H1 (cell line): ENCODE measurements around the gene FHDC1. TPM values are rescaled to one million over a fixed set of nuclear protein-coding genes. Genes with fewer than 3 reads are reported as not detected.

ENCODE experiments used
- CTCF ChIA-PET: fragments of 300-600 bp; sonication (Branson Sonifier 250); formaldehyde crosslinking; loops from one replicate; lab custom pipeline; 2021; ENCODE audit not compliant: partially characterized antibody; lab: Charles Lee
- POLR2A ChIA-PET: fragments of 300-600 bp; sonication (Branson Sonifier 250); formaldehyde crosslinking; loops from one replicate; lab custom pipeline; 2021; ENCODE audit warnings: inconsistent platforms; ENCODE audit not compliant: partially characterized antibody; lab: Charles Lee
- DNase-seq, 2 experiments: peaks; one replicate each; pipeline versions ENCODE4 v3.0.0 to v3.0.0-alpha.2; 2010 to 2022; ENCODE audit warnings: low spot score in 2 of 2, low read depth in 1 of 2, mixed read lengths in 1 of 2
- FAIRE-seq: peaks from 2 replicates; lab custom pipeline; 2011; peaks lifted over from hg19 to GRCh38; lab: Jason Lieb, UNC
- H2AFZ ChIP-seq: 2 replicates; pipeline ENCODE4 v1.8.1; 2012; ENCODE audit warnings: low read length, inconsistent platforms
- H2AK5ac ChIP-seq: 2 replicates; pipeline ENCODE4 v1.6.1; 2013; ENCODE audit warnings: low read depth, low read length
- H2BK120ac ChIP-seq: replicated peaks from 2 replicates; pipeline ENCODE3; 2013; ENCODE audit warnings: low read depth, low read length, inconsistent platforms
- H2BK12ac ChIP-seq: 2 replicates; pipeline ENCODE4 v1.6.1; 2013; ENCODE audit warnings: low read depth, low read length
- H2BK15ac ChIP-seq: 2 replicates; pipeline ENCODE4 v1.6.1; 2013; ENCODE audit warnings: low read length
- H2BK20ac ChIP-seq: 2 replicates; pipeline ENCODE4 v1.6.1; 2013; ENCODE audit warnings: low read length
- H2BK5ac ChIP-seq: 2 replicates; pipeline ENCODE4 v1.6.1; 2013; ENCODE audit warnings: low read depth, low read length
- H3K14ac ChIP-seq: 2 replicates; pipeline ENCODE4 v1.6.1; 2013; ENCODE audit warnings: inconsistent platforms; ENCODE audit not compliant: insufficient read length
- H3K18ac ChIP-seq: 2 replicates; pipeline ENCODE4 v1.6.1; 2013; ENCODE audit warnings: low read length; ENCODE audit errors: extremely low read depth
- H3K23ac ChIP-seq: 2 replicates; pipeline ENCODE4 v1.6.1; 2013; ENCODE audit warnings: inconsistent platforms; ENCODE audit not compliant: insufficient read length
- H3K23me2 ChIP-seq: 2 replicates; pipeline ENCODE4 v1.6.1; 2013; ENCODE audit warnings: low read depth, low read length
- H3K27ac ChIP-seq: 2 replicates; pipeline ENCODE4 v1.6.1; 2011; ENCODE audit warnings: low read depth, low read length, inconsistent platforms
- H3K27me3 ChIP-seq, 4 experiments: replicated peaks in 1 of 4; 1 replicate in 1 of 4; 2 replicates in 3 of 4; pipeline versions ENCODE4 v1.6.1 to v1.8.1; 2011 to 2013; ENCODE audit warnings: low read length in 3 of 4, mild to moderate bottlenecking in 3 of 4, inconsistent platforms in 2 of 4, mixed read lengths in 2 of 4, moderate library complexity in 1 of 4; ENCODE audit not compliant: control insufficient read depth in 3 of 4, insufficient read depth in 3 of 4; ENCODE audit errors: extremely low read depth in 1 of 4
- H3K36me3 ChIP-seq, 4 experiments: 2 replicates each; pipeline versions ENCODE4 v1.6.1 to v1.8.1; 2011 to 2013; ENCODE audit warnings: mild to moderate bottlenecking in 4 of 4, low read length in 3 of 4, moderate library complexity in 2 of 4, control low read depth in 1 of 4, inconsistent platforms in 1 of 4; ENCODE audit not compliant: insufficient read depth in 4 of 4, control insufficient read depth in 2 of 4
- H3K4ac ChIP-seq: replicated peaks from 2 replicates; pipeline ENCODE3; 2013; ENCODE audit warnings: low read length, low read depth, mixed read lengths, inconsistent platforms; ENCODE audit not compliant: insufficient read length
- H3K4me1 ChIP-seq, 4 experiments: replicated peaks in 1 of 4; 1 replicate in 1 of 4; 2 replicates in 3 of 4; pipeline versions ENCODE4 v1.6.1 to v1.8.1; 2011 to 2013; ENCODE audit warnings: low read length in 3 of 4, inconsistent platforms in 2 of 4, mixed read lengths in 1 of 4; ENCODE audit not compliant: insufficient read depth in 4 of 4, control insufficient read depth in 3 of 4
- H3K4me2 ChIP-seq, 2 experiments: 2 replicates each; pipeline versions ENCODE4 v1.6.1 to v1.8.1; 2011 to 2013; ENCODE audit warnings: low read depth in 2 of 2, low read length in 2 of 2, control low read depth in 1 of 2, inconsistent platforms in 1 of 2, mild to moderate bottlenecking in 1 of 2; ENCODE audit not compliant: insufficient read depth in 1 of 2
- H3K4me3 ChIP-seq, 4 experiments: fragments of 200-600, 300-600 bp in 1 of 4; sonication (generic), shearing (Covaris generic), sonication (Bioruptor Twin) in 1 of 4; 2 replicates each; pipeline versions ENCODE4 v1.5.1 to v1.8.1; 2011 to 2016; ENCODE audit warnings: low read length in 4 of 4, low read depth in 3 of 4, control low read depth in 2 of 4, inconsistent platforms in 2 of 4, mild to moderate bottlenecking in 2 of 4, mixed read lengths in 1 of 4, moderate library complexity in 1 of 4; ENCODE audit not compliant: insufficient read depth in 2 of 4; ENCODE audit errors: extremely low read depth in 1 of 4
- H3K56ac ChIP-seq: replicated peaks from 2 replicates; pipeline ENCODE3; 2013; ENCODE audit warnings: low read depth, mild to moderate bottlenecking, mixed read lengths, low read length, inconsistent platforms; ENCODE audit not compliant: insufficient read length
- H3K79me1 ChIP-seq: 2 replicates; pipeline ENCODE4 v1.6.1; 2013; ENCODE audit warnings: low read depth, low read length, control low read depth
- H3K79me2 ChIP-seq, 2 experiments: 2 replicates each; pipeline versions ENCODE4 v1.6.1 to v1.8.1; 2012 to 2013; ENCODE audit warnings: low read length in 2 of 2, mild to moderate bottlenecking in 2 of 2, inconsistent platforms in 1 of 2; ENCODE audit not compliant: insufficient read depth in 2 of 2, control insufficient read depth in 1 of 2
- H3K9ac ChIP-seq, 4 experiments: replicated peaks in 1 of 4; 1 replicate in 1 of 4; 2 replicates in 3 of 4; pipeline versions ENCODE4 v1.6.1 to v1.8.1; 2011 to 2013; ENCODE audit warnings: low read depth in 3 of 4, low read length in 3 of 4, control low read depth in 2 of 4, mild to moderate bottlenecking in 2 of 4, moderate library complexity in 2 of 4, inconsistent platforms in 1 of 4; ENCODE audit errors: extremely low read depth in 1 of 4
- H3K9me3 ChIP-seq, 2 experiments: 2 replicates each; pipeline versions ENCODE4 v1.6.1 to v1.8.1; 2012 to 2013; ENCODE audit warnings: mild to moderate bottlenecking in 2 of 2, moderate library complexity in 2 of 2, control low read depth in 1 of 2, inconsistent platforms in 1 of 2, low read depth in 1 of 2, low read length in 1 of 2, mixed read lengths in 1 of 2; ENCODE audit not compliant: insufficient read depth in 2 of 2
- H4K20me1 ChIP-seq, 2 experiments: replicated peaks in 1 of 2; 2 replicates each; pipeline versions ENCODE3 to v1.8.1; 2011 to 2013; ENCODE audit warnings: inconsistent platforms in 2 of 2, low read length in 2 of 2, mild to moderate bottlenecking in 1 of 2; ENCODE audit not compliant: insufficient read depth in 2 of 2, control insufficient read depth in 1 of 2
- H4K5ac ChIP-seq: 2 replicates; pipeline ENCODE4 v1.6.1; 2013; ENCODE audit warnings: low read length, low read depth, mixed read lengths, inconsistent platforms; ENCODE audit not compliant: insufficient read length
- H4K8ac ChIP-seq: 2 replicates; pipeline ENCODE4 v1.8.0; 2013; ENCODE audit warnings: mild to moderate bottlenecking, moderate library complexity, low read length, inconsistent platforms; ENCODE audit not compliant: insufficient read depth; ENCODE audit errors: extremely low read depth
- H4K91ac ChIP-seq: replicated peaks from 2 replicates; pipeline ENCODE3; 2013; ENCODE audit warnings: low read length, mixed read lengths, inconsistent platforms; ENCODE audit not compliant: insufficient read length
- CTBP2 ChIP-seq: IDR thresholded peaks from 2 replicates; pipeline ENCODE4 v1.7.0; 2011; ENCODE audit warnings: borderline replicate concordance, mild to moderate bottlenecking, moderate library complexity, mixed read lengths, low read length; ENCODE audit not compliant: insufficient read depth, insufficient read length
- SUZ12 ChIP-seq: fragments of 200-600 bp; sonication (generic); IDR thresholded peaks from 2 replicates; pipeline ENCODE4 v1.6.1; 2012; ENCODE audit warnings: mild to moderate bottlenecking, inconsistent platforms, low read length, moderate library complexity, mixed read lengths
- WGBS, 2 experiments: shearing (Covaris generic) in 1 of 2; methylation state at CpG; one replicate each; pipeline versions ENCODE4 v1.1.6 to v1.1.7; 2013 to 2015; ENCODE audit warnings: low lambda C conversion rate in 2 of 2, mixed read lengths in 2 of 2, inconsistent platforms in 1 of 2, low coverage in 1 of 2, missing lambda C conversion rate in 1 of 2; ENCODE audit not compliant: insufficient replicate concordance in 2 of 2, insufficient coverage in 1 of 2, insufficient read length in 1 of 2; ENCODE audit errors: extremely low coverage in 1 of 2, missing lambda C conversion rate in 1 of 2; 5-methylcytosine and 5-hydroxymethylcytosine counted together
- polyA plus RNA-seq, 7 experiments: library from polyadenylated mRNA; depleted of rRNA in 3 of 7; stranded (reverse) in 5 of 7; unstranded in 2 of 7; fragments of >200 nt in 5 of 7; fragments of 200-250 nt in 2 of 7; gene quantifications; 1 replicate in 5 of 7; 2 replicates in 1 of 7; 4 replicates in 1 of 7; pipeline versions ENCODE4 v1.2.1 to v1.2.3, GENCODE V29; 2011 to 2013; ENCODE audit warnings: missing spikeins in 2 of 7, mixed read lengths in 2 of 7
- total RNA-seq: library from RNA; stranded (reverse); fragmentation: NEBNext Ultra II Directional; extraction: Animal tissue kit (Norgen Biotek cat#: 25700); gene quantifications from 2 replicates; pipeline ENCODE4 v1.2.1, GENCODE V29; 2021

Gene FHDC1
- total and polyA plus RNA-seq, 2 of the 8 experiments (the other 6 are each of a cell fraction or from before 2014, with no cell fraction given) = 6.4 to 28.6 TPM

DNA sequence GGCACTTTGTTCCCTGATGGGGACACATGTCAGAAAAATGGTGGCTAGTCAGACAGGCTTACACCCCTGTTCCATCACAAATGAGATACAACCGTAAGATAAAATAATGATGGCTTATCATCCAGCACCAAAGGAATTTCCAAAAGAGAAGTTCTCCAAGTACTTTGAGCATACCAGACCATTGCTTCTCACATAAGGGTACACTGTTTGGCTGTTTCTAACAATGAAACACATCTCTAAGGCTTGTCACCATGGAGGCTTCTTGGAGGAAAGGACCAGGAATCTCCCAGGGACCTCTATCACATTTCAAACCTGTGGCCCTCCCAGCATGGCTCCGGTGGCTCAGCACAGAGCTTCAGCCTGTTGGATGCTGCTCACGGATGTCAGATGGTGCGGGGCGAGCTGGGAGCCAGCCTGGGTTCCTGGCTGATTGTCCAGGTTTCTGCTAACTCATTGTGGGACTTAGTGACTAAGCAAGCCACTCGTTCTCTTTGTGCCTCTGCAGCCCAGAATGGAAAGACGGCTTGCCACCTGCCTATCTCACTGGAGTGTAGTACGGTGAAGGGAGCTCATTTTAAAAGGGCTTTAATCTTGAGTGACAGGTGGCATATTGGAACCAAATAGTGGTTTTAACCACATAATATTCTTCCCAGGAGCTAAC, 54.5 kb downstream of the FHDC1 start:
- Histone ChIP-seq H4K8ac (no peak overlapping the region), H3K27ac (no peak overlapping the region), H2BK5ac (no peak overlapping the region), H2AFZ (no peak overlapping the region), H2BK15ac (no peak overlapping the region), H2BK120ac (no peak overlapping the region), H3K27me3 (no peaks in the 10 kb centered on the region), H3K36me3 (no peaks in the 10 kb centered on the region), H3K18ac (no peak overlapping the region), H3K4me3 (no peak overlapping the region), H3K4me1 (peaks cover 0 to 2% (median under 1%) of the 10 kb centered on the region in 4 experiments; a peak in 3 of 7 replicates), H3K14ac (no peak overlapping the region), H3K4ac (no peak overlapping the region), H3K56ac (no peak overlapping the region), H3K79me1 (no peaks in the 10 kb centered on the region), H2BK12ac (no peak overlapping the region), H4K91ac (no peak overlapping the region), H3K4me2 (no peak overlapping the region), H3K23ac (no peak overlapping the region), H3K9ac (no peak overlapping the region), H2AK5ac (no peak overlapping the region), H3K9me3 (no peaks in the 10 kb centered on the region), H4K5ac (no peak overlapping the region), H3K79me2 (no peaks in the 10 kb centered on the region), H3K23me2 (no peaks in the 10 kb centered on the region), H2BK20ac (no peak overlapping the region), H4K20me1 (no peaks in the 10 kb centered on the region)
- TF ChIP-seq SUZ12 = no peak
- TF ChIP-seq CTBP2 = no peak
- DNase-seq (no peak), FAIRE-seq (no peak)
- 93% methylated on average over 8 of the region's 8 CpGs; no CpG with 5 or more reads in 1 of the 2 experiments for WGBS, 2 experiments
- ChIA-PET CTCF (interaction anchor here (0.9 to 1.1 kb wide), 2 partner anchors 8 to 48 kb away, joined by 3 read pairs; no protein-coding TSS in a partner anchor), POLR2A (interaction anchor here (0.8 kb wide), 1 partner anchor 18 kb away, joined by 3 read pairs; no protein-coding TSS in a partner anchor)
